A549 (cell line): ENCODE results near the gene NRN1L.

Experiments
- CTCF ChIP-seq: fragments of >200 bp; sonication (Bioruptor Twin); formaldehyde crosslinking; IDR thresholded peaks from 3 replicates; pipeline ENCODE4 v1.5.1; 2016
- JUN ChIP-seq, 2 experiments: fragments of >200 bp; sonication (Bioruptor Twin); formaldehyde crosslinking; IDR thresholded peaks; 2 replicates in 1 of 2; 3 replicates in 1 of 2; pipeline ENCODE4 v1.6.1; 2016 to 2017
- RFX5 ChIP-seq: fragments of 450-650 bp; IDR thresholded peaks from 2 replicates; pipeline ENCODE4 v1.7.1; 2014; ENCODE audit warnings: antibody characterized with exemption, mild to moderate bottlenecking, moderate library complexity

GRCh38 chr16:67927131-67927941 lies 42.7 kb downstream of the NRN1L start:
- TF ChIP-seq RFX5 (no peak), CTCF (no peak), JUN (IDR thresholded peaks at IDR 0.05) (no peak)
